ENCODE data around the gene CAMTA1.

DNA sequence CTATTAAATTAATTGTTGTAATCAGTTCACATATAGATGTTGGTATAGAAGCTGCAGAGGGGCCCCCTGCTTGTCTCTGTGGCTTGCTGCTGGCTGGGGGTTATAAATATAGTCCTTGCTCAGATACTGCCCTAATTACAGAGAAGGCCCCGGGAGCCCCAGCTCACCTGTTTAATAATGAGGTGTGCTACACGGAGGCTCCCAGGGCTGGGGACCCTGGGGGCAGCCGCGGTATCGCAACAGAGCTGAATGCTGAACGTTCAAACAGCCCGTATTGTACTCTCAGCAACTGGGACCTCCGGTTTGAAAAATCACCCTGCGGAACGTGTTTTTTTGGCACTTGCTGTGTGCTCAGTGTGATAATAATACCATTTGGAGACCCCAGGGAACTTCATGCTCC, 309.3 kb downstream of the CAMTA1 start:
- TF ChIP-seq, protein P1, sequence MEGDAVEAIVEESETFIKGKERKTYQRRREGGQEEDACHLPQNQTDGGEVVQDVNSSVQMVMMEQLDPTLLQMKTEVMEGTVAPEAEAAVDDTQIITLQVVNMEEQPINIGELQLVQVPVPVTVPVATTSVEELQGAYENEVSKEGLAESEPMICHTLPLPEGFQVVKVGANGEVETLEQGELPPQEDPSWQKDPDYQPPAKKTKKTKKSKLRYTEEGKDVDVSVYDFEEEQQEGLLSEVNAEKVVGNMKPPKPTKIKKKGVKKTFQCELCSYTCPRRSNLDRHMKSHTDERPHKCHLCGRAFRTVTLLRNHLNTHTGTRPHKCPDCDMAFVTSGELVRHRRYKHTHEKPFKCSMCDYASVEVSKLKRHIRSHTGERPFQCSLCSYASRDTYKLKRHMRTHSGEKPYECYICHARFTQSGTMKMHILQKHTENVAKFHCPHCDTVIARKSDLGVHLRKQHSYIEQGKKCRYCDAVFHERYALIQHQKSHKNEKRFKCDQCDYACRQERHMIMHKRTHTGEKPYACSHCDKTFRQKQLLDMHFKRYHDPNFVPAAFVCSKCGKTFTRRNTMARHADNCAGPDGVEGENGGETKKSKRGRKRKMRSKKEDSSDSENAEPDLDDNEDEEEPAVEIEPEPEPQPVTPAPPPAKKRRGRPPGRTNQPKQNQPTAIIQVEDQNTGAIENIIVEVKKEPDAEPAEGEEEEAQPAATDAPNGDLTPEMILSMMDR (IDR thresholded peaks at IDR 0.05; ENCODE audit: low read depth, low read length, missing input control), result no peak
- TF ChIP-seq SP1 (IDR thresholded peaks at IDR 0.05), result no peak
- no peak for TF ChIP-seq RAD21 (IDR thresholded peaks at IDR 0.05)
- TF ChIP-seq REST (IDR thresholded peaks at IDR 0.05), result no peak
- TF ChIP-seq GABPA (IDR thresholded peaks at IDR 0.05 in 1 of 2, conservative IDR thresholded peaks at IDR 0.05 in 1 of 2), result no peak
- no peak for TF ChIP-seq TAF1 (conservative IDR thresholded peaks at IDR 0.05)
- TF ChIP-seq YY1 (IDR thresholded peaks at IDR 0.05), result no peak
- TF ChIP-seq FOXA1 (IDR thresholded peaks at IDR 0.05), result no peak
- TF ChIP-seq NR2F2 (IDR thresholded peaks at IDR 0.05), result no peak
- TF ChIP-seq ZBTB33 (IDR thresholded peaks at IDR 0.05), result no peak

Measured in liver (tissue), 3 donors.